Stomach (tissue), 9 donors: Measurements from ENCODE around the gene NRCAM. TPM values are rescaled to one million over a fixed set of nuclear protein-coding genes. Genes with fewer than 3 reads are reported as not detected.
A peak's percentile ranks its signal among the peaks of the same experiment; 100 is the strongest.

Experiments
- DNase-seq, 2 donors: peaks; one replicate each; pipeline versions ENCODE4 v3.0.0 to v3.0.0-alpha.2; 2013 to 2019
- H3K27ac ChIP-seq, 5 donors: fragments of 200-600 bp in 4 of 5; sonication (generic) in 4 of 5; one replicate each; pipeline ENCODE4 v1.5.1; 2013 to 2019; ENCODE audit warnings: mild to moderate bottlenecking in 1 of 5, moderate library complexity in 1 of 5
- H3K27me3 ChIP-seq, 3 donors: fragments of 200-600 bp; sonication (generic); one replicate each; pipeline ENCODE4 v1.5.1; 2017 to 2019; ENCODE audit warnings: mixed run types in 1 of 3
- H3K36me3 ChIP-seq, 4 donors: fragments of 200-600 bp; sonication (generic); 1 replicate in 3 of 4; 2 replicates in 1 of 4; pipeline ENCODE4 v1.5.1; 2016 to 2019
- H3K4me1 ChIP-seq, 4 donors: fragments of 200-600 bp; sonication (generic); one replicate each; pipeline ENCODE4 v1.5.1; 2016 to 2019
- H3K4me3 ChIP-seq, 4 donors: fragments of 200-600 bp; sonication (generic) in 3 of 4; one replicate each; pipeline ENCODE4 v1.5.1; 2016 to 2019; ENCODE audit warnings: mild to moderate bottlenecking in 1 of 4
- H3K9me3 ChIP-seq, 4 donors: fragments of 200-600 bp; sonication (generic); one replicate each; pipeline ENCODE4 v1.5.1; 2016 to 2019
- CTCF ChIP-seq, 7 experiments: fragments of 450-650 bp in 4 of 7; fragments of 200-600 bp in 3 of 7; sonication (generic) in 3 of 7; IDR thresholded peaks; one replicate each; pipeline ENCODE4 v1.5.1; 2016 to 2019; ENCODE audit warnings: antibody characterized with exemption in 7 of 7, control low read depth in 2 of 7, mild to moderate bottlenecking in 1 of 7
- EP300 ChIP-seq: sonication (generic); formaldehyde crosslinking; IDR thresholded peaks from one replicate; pipeline ENCODE4 v1.6.1; 2017; ENCODE audit warnings: antibody characterized with exemption
- POLR2A ChIP-seq, 4 donors: fragments of 450-650 bp; IDR thresholded peaks; one replicate each; pipeline ENCODE4 v1.6.1; 2016; ENCODE audit warnings: antibody characterized with exemption in 4 of 4, control low read depth in 2 of 4, mild to moderate bottlenecking in 1 of 4, moderate library complexity in 1 of 4
- POLR2AphosphoS5 ChIP-seq, 3 donors: sonication (generic); formaldehyde crosslinking; IDR thresholded peaks; one replicate each; pipeline ENCODE4 v1.6.1; 2016; ENCODE audit warnings: antibody characterized with exemption in 3 of 3
- WGBS, 5 donors: extraction: QIAGEN DNeasy Blood & Tissue Kit in 3 of 5; methylation state at CpG; one replicate each; pipeline versions ENCODE4 v1.1.5 to v1.1.7; 2013 to 2018; 5-methylcytosine and 5-hydroxymethylcytosine counted together
- intact Hi-C: fragments of 100-400 bp; cut with DNase I; formaldehyde crosslinking; loops from one replicate; pipeline ENCODE4 v1.15.1; 2023; ENCODE audit warnings: low total_unique reads
- polyA plus RNA-seq, 3 donors: library from polyadenylated mRNA; stranded (reverse); fragments of 200-250 nt; gene quantifications; one replicate each; pipeline ENCODE4 v1.2.3, GENCODE V29; 2013
- total RNA-seq, 5 donors: library from RNA; depleted of rRNA; stranded (reverse); fragments of >200 nt; gene quantifications; one replicate each; pipeline versions ENCODE4 v1.1.0 to v1.2.3, GENCODE V29; 2014 to 2016
- donor health status: healthy with polysubstance abuse.
- donor health status: Bipolar disorder and iron deficiency.
- donor health status: healthy.

NRCAM gene
- total and polyA plus RNA-seq, 8 donors: 1.2 to 9.4 (median 2.3) TPM

- intact Hi-C loops: no loop called here
- H3K27ac ChIP-seq: no peak overlapping the region
- H3K9me3 ChIP-seq: no peaks in the 10 kb centered on the region
- peaks cover 0 to 8% (median 3%) of the 10 kb centered on the region in 4 donors for H3K4me1 ChIP-seq
- peak overlapping the region in 3 of 4 donors; percentile 10 to 23 (median 10) for H3K4me3 ChIP-seq
- WGBS, 5 donors: 25 to 36% (median 25%) methylated on average over 7 of the region's 7 CpGs
- TF ChIP-seq POLR2A (IDR thresholded peaks at IDR 0.05): no peak
- TF ChIP-seq EP300: no peak
- H3K36me3 ChIP-seq: no peaks in the 10 kb centered on the region
- no peaks in the 10 kb centered on the region for H3K27me3 ChIP-seq
- no peak for DNase-seq
Measured at GRCh38 chr7:108167460-108167859, 288.8 kb downstream of the NRCAM start.

GRCh38 chr7:108166687-108167086, 289.5 kb downstream of the NRCAM start:
- no peak for DNase-seq
- no peak overlapping the region for H3K4me3 ChIP-seq
- TF ChIP-seq CTCF (IDR thresholded peaks at IDR 0.05) (no peak), EP300 (no peak), POLR2A (IDR thresholded peaks at IDR 0.05) (no peak), POLR2AphosphoS5 (IDR thresholded peaks at IDR 0.05) (no peak)
- H3K4me1 ChIP-seq: peaks cover 0 to 8% (median 3%) of the 10 kb centered on the region in 4 donors
- no peaks in the 10 kb centered on the region for H3K36me3 ChIP-seq
- H3K9me3 ChIP-seq: no peaks in the 10 kb centered on the region
- H3K27ac ChIP-seq: no peak overlapping the region
- H3K27me3 ChIP-seq: no peaks in the 10 kb centered on the region
- 84 to 95% (median 93%) methylated on average over 5 of the region's 5 CpGs for WGBS, 5 donors
- intact Hi-C loops: no loop called here

DNA sequence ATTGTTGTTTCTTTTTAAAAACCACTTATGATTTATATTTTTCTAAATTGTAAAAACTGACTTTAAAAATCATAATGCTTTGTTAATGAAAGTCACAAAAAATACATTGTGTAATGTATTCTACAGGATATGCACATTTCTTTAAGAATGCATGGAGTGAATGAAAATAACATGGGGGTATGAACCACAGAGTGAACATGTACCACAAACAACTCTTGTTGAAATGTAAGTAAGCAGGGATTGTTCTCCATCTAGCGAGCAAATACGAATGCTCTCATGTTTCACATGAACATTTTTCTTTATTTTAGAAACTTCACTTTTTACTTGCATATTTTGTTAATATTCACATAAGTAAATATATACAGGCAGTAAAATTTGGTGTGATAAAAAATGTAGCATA, 290.5 kb downstream of the NRCAM start:
- Histone ChIP-seq H3K4me1 (peaks cover 0 to 8% (median 3%) of the 10 kb centered on the region in 4 donors), H3K27ac (no peak overlapping the region), H3K36me3 (no peaks in the 10 kb centered on the region), H3K9me3 (no peaks in the 10 kb centered on the region), H3K4me3 (no peak overlapping the region), H3K27me3 (no peaks in the 10 kb centered on the region)
- TF ChIP-seq CTCF (IDR thresholded peaks at IDR 0.05) (no peak), EP300 (no peak), POLR2AphosphoS5 (IDR thresholded peaks at IDR 0.05) (no peak), POLR2A (IDR thresholded peaks at IDR 0.05) (no peak)
- no peak for DNase-seq
- WGBS, 5 donors: 90 to 96% (median 94%) methylated on average over 2 of the region's 2 CpGs
- intact Hi-C loops: no loop called here

DNA sequence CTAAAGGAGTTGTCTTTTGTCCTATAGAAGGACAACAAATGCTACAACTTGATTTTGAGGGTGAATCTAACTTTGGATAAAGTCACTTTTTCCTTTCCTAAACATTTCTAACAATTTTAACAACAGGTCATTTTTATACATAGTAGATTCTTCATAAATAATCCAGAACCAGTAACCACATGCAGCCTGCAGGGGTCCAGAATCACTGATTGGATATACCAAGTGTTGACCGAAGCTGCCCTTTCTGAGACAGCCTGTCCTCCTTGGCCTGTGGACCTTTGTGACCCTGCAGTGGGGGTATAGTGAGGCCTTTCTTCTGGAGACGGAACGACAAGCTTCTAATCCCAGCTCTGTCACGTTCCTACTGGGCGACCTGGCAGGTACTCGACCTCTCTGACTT, 291.3 kb downstream of the NRCAM start:
- 67 to 75% (median 74%) methylated on average over 6 of the region's 6 CpGs for WGBS, 5 donors

More for the DNA sequence above, 291.3 kb downstream of the NRCAM start:
- Histone ChIP-seq H3K4me3 (no peak overlapping the region), H3K27me3 (no peaks in the 10 kb centered on the region), H3K9me3 (no peaks in the 10 kb centered on the region), H3K36me3 (no peaks in the 10 kb centered on the region), H3K27ac (no peak overlapping the region), H3K4me1 (peaks cover 0 to 8% (median 3%) of the 10 kb centered on the region in 4 donors)
- TF ChIP-seq POLR2AphosphoS5 (IDR thresholded peaks at IDR 0.05): no peak
- no peak for TF ChIP-seq CTCF (IDR thresholded peaks at IDR 0.05)
- TF ChIP-seq POLR2A (IDR thresholded peaks at IDR 0.05): no peak
- TF ChIP-seq EP300: no peak
- DNase-seq: no peak
- intact Hi-C loops: no loop called here
